Activated T-cell treated with anti-CD3 and anti-CD28 coated beads for 24 hours (primary cell): ENCODE results near the gene APEX2.
"Not testable (repeated sequence)": the region's sequence is repeated elsewhere in the genome, so short reads cannot be mapped to it uniquely, and the experiment has no call there.

Experiments
- DNase-seq: peaks from one replicate; pipeline ENCODE4 v3.0.0-alpha.2; 2020; ENCODE audit warnings: low read depth

APEX2 gene

GRCh38 chrX:54999717-55000598 is at the start of gene APEX2:
TSS of gene APEX2 (plus strand) at chrX:55000363. CDS start at chrX:55000423, 60 bp downstream.
- DNase-seq: peak; percentile 79

- DNase-seq: no peak
Observed at GRCh38 chrX:54950730-54951375, 49.3 kb upstream of the APEX2 start.

- no peak for DNase-seq
Observed at GRCh38 chrX:54961750-54962149, 38.4 kb upstream of the APEX2 start.

GRCh38 chrX:54964766-54965497 is 35.2 kb upstream of the APEX2 start:
- DNase-seq: no peak

GRCh38 chrX:54977387-54977786 is 22.8 kb upstream of the APEX2 start:
- DNase-seq: no peak

GRCh38 chrX:54978448-54978847 is 21.7 kb upstream of the APEX2 start:
- DNase-seq: no peak

GRCh38 chrX:54979432-54979831 is 20.7 kb upstream of the APEX2 start:
- DNase-seq: no peak

GRCh38 chrX:54980334-54980733 is 19.8 kb upstream of the APEX2 start:
- DNase-seq: no peak

- DNase-seq: not testable (repeated sequence)
Observed at GRCh38 chrX:54983306-54983705, 16.9 kb upstream of the APEX2 start.

- DNase-seq: no peak
Observed at GRCh38 chrX:54991706-54992105, 8.5 kb upstream of the APEX2 start.

GRCh38 chrX:54992911-54993622 is 7.1 kb upstream of the APEX2 start:
- no peak for DNase-seq

GRCh38 chrX:54994099-54994498 is 6.1 kb upstream of the APEX2 start, which contains the start of gene PFKFB1:
TSS of gene PFKFB1 (minus strand) at chrX:54994188. CDS start at chrX:54994007, 181 bp downstream.
- no peak for DNase-seq

- DNase-seq: no peak
Observed at GRCh38 chrX:54994668-54995351, 5.4 kb upstream of the APEX2 start.

GRCh38 chrX:54995621-54996020 is 4.5 kb upstream of the APEX2 start:
- DNase-seq: no peak

- DNase-seq: no peak
Observed at GRCh38 chrX:55004231-55004630, 4.1 kb downstream of the APEX2 start.

GRCh38 chrX:55005256-55005655 is 5.1 kb downstream of the APEX2 start:
- DNase-seq: no peak

GRCh38 chrX:55006827-55007621 is 6.9 kb downstream of the APEX2 start:
- no peak for DNase-seq

- DNase-seq: no peak
Observed at GRCh38 chrX:55007656-55008055, 7.5 kb downstream of the APEX2 start.

GRCh38 chrX:55008571-55009358 is 8.6 kb downstream of the APEX2 start:
- DNase-seq: no peak

GRCh38 chrX:55011294-55011693 is 11.1 kb downstream of the APEX2 start:
- no peak for DNase-seq
